ENCODE results near the gene KLC4. TPM values are rescaled to one million over a fixed set of nuclear protein-coding genes. Genes with fewer than 3 reads are reported as not detected.
A peak's percentile ranks its signal among the peaks of the same experiment; 100 is the strongest.

The KLC4 gene
- total and polyA plus RNA-seq, 11 donors, result 18.8 to 35.4 (median 26.9) TPM

- 93 to 95% (median 94%) methylated on average over 3 of the region's 3 CpGs for WGBS, 4 donors
- Histone ChIP-seq H3K4me3 (peak overlapping the region in 1 of 12 donors; percentile 98), H3K27me3 (no peaks in the 10 kb centered on the region), H3K36me3 (peaks cover 0 to 55% (median 48%) of the 10 kb centered on the region in 9 donors), H3K27ac (peak overlapping the region in 3 of 12 donors; percentile 93 to 96 (median 94)), H3K4me1 (peaks cover 0 to 71% (median 54%) of the 10 kb centered on the region in 12 donors), H3K9me3 (no peaks in the 10 kb centered on the region)
- DNase-seq, result no peak
- TF ChIP-seq POLR2A (IDR thresholded peaks at IDR 0.05) (no peak), CTCF (IDR thresholded peaks at IDR 0.05) (no peak)
- ATAC-seq, result no peak
- intact Hi-C loops (cut with DNase I), result loop anchor here in 1 of 10 donors (2.0 kb wide), 1 partner anchor 33 kb away; the partner anchor contains the start of gene CUL7
These were observed 39.3 kb upstream of the KLC4 start for GRCh38 chr6:43020052-43020705.

GRCh38 chr6:43020847-43021246, 38.6 kb upstream of the KLC4 start:
- Histone ChIP-seq H3K4me1 (peaks cover 0 to 64% (median 47%) of the 10 kb centered on the region in 12 donors), H3K36me3 (peaks cover under 1 to 62% (median 54%) of the 10 kb centered on the region in 9 donors), H3K9me3 (no peaks in the 10 kb centered on the region), H3K4me3 (peak overlapping the region in 11 of 12 donors; percentile 72 to 98 (median 92)), H3K27ac (peak overlapping the region; percentile 7 to 96 (median 87)), H3K27me3 (no peaks in the 10 kb centered on the region)
- WGBS, 4 donors, result 49 to 61% (median 56%) methylated on average over 3 to 5 of the region's 5 CpGs
- intact Hi-C loops (cut with DNase I), result loop anchor here in 1 of 10 donors (2.0 kb wide), 1 partner anchor 32 kb away; the partner anchor contains the start of gene CUL7
- DNase-seq (no peak), ATAC-seq (peak in 1 of 4 donors; percentile 2)
- TF ChIP-seq POLR2A (IDR thresholded peaks at IDR 0.05), result no peak
- TF ChIP-seq CTCF (IDR thresholded peaks at IDR 0.05), result no peak

GRCh38 chr6:43021270-43022047, 38.0 kb upstream of the KLC4 start, which contains the start of gene RRP36:
TSS of gene RRP36 (plus strand) at chr6:43021623. CDS start at chr6:43021655, 32 bp downstream.
- 1 to 4% (median 1%) methylated on average over 14 to 56 of the region's 56 CpGs for WGBS, 4 donors
- Histone ChIP-seq H3K27me3 (no peaks in the 10 kb centered on the region), H3K9me3 (no peaks in the 10 kb centered on the region), H3K4me3 (peak within 1 kb of the TSS; percentile 72 to 98 (median 92)), H3K27ac (peak within 1 kb of the TSS; percentile 7 to 96 (median 87)), H3K4me1 (peaks cover 0 to 58% (median 41%) of the 10 kb centered on the region in 12 donors), H3K36me3 (peaks cover 6 to 68% (median 61%) of the 10 kb centered on the region in 9 donors)
- intact Hi-C loops (cut with DNase I), result loop anchor here in 1 of 10 donors (2.0 kb wide), 1 partner anchor 31 kb away; the partner anchor contains the start of gene CUL7
- TF ChIP-seq CTCF (IDR thresholded peaks at IDR 0.05), result no peak
- peak in 1 of 2 donors; percentile 47 for TF ChIP-seq POLR2A (IDR thresholded peaks at IDR 0.05)
- peak; percentile 81 to 91 (median 86) for DNase-seq
- ATAC-seq, result peak; percentile 42 to 89 (median 83)

- intact Hi-C loops (cut with DNase I), result no loop called here
- ATAC-seq, result no peak
These were observed 35.0 kb upstream of the KLC4 start for GRCh38 chr6:43024436-43024835.

More at GRCh38 chr6:43024436-43024835, 35.0 kb upstream of the KLC4 start:
- 80 to 92% (median 87%) methylated on average over 2 of the region's 2 CpGs for WGBS, 4 donors
- Histone ChIP-seq H3K27ac (no peak overlapping the region), H3K4me3 (no peak overlapping the region), H3K36me3 (peaks cover 6 to 73% (median 63%) of the 10 kb centered on the region in 9 donors), H3K4me1 (peaks cover 0 to 35% (median 26%) of the 10 kb centered on the region in 12 donors), H3K9me3 (no peaks in the 10 kb centered on the region), H3K27me3 (no peaks in the 10 kb centered on the region)
- DNase-seq, result no peak
- TF ChIP-seq POLR2A (IDR thresholded peaks at IDR 0.05) (no peak), CTCF (IDR thresholded peaks at IDR 0.05) (no peak)

Measured in heart left ventricle (tissue), 16 donors.